ENCODE results near the gene DUSP8.

Gene DUSP8

DNA sequence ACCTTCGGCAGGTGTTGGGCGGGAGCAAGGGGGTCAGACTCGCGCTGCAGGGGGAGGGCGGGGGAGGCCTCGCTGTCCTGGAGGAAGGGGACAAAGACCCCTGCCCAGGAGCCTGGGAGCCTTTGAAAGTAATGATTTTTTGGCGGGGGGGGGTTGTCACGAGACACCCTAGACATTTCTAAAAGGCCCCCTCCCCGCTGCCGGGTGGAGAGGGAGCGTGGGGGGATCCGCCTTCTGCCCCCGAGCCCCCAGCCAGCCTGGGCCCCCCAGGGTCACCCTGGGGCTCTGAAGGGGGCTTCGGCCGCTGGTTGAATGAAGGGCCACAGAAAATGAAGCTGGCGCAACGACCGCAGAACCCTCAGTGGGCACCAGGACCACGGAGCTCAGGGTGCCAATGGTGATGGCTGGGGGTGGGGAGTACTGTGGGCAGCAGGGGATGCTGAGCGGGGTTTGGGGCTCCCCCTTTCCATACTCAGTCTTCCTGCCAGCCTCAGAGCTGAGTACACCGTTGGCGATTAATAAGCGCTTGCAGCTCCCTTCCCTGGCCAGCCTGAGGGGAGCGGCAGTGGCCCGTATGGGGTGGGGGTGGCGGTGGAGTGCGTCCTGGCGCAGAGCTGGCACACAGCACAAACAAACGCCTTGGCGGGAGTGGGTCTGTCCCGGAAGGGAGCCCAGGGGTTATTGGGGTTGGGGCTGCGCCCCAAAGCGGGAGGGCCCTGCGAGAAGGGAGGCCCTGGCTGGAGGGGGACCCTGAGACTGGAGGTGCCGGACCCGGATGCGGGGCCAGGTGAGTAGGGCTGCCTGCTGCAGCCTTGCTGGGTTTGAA is 1.2 kb upstream of the DUSP8 start:
- peak; percentile 17 for ATAC-seq
- TF ChIP-seq BACH2 (CRISPR knock-in tag; IDR thresholded peaks at IDR 0.05; ENCODE audit: borderline replicate concordance) (no peak), RARB (CRISPR knock-in tag; IDR thresholded peaks at IDR 0.05) (no peak), CSDC2 (CRISPR knock-in tag; IDR thresholded peaks at IDR 0.05) (no peak), TCF4 (CRISPR knock-in tag; IDR thresholded peaks at IDR 0.05; ENCODE audit: borderline replicate concordance) (no peak), ZC3H10 (CRISPR knock-in tag; IDR thresholded peaks at IDR 0.05) (no peak), ZNF8 (CRISPR knock-in tag; IDR thresholded peaks at IDR 0.05) (no peak), ZNF565 (CRISPR knock-in tag; conservative IDR thresholded peaks at IDR 0.05; ENCODE audit: low read depth) (no peak), OSR1 (CRISPR knock-in tag; IDR thresholded peaks at IDR 0.05) (no peak)
- TF ChIP-seq, protein P1, sequence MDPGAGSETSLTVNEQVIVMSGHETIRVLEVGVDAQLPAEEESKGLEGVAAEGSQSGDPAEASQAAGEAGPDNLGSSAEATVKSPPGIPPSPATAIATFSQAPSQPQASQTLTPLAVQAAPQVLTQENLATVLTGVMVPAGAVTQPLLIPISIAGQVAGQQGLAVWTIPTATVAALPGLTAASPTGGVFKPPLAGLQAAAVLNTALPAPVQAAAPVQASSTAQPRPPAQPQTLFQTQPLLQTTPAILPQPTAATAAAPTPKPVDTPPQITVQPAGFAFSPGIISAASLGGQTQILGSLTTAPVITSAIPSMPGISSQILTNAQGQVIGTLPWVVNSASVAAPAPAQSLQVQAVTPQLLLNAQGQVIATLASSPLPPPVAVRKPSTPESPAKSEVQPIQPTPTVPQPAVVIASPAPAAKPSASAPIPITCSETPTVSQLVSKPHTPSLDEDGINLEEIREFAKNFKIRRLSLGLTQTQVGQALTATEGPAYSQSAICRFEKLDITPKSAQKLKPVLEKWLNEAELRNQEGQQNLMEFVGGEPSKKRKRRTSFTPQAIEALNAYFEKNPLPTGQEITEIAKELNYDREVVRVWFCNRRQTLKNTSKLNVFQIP (CRISPR knock-in tag; IDR thresholded peaks at IDR 0.05; ENCODE audit: borderline replicate concordance, low read depth), result no peak
- TF ChIP-seq, protein P2, sequence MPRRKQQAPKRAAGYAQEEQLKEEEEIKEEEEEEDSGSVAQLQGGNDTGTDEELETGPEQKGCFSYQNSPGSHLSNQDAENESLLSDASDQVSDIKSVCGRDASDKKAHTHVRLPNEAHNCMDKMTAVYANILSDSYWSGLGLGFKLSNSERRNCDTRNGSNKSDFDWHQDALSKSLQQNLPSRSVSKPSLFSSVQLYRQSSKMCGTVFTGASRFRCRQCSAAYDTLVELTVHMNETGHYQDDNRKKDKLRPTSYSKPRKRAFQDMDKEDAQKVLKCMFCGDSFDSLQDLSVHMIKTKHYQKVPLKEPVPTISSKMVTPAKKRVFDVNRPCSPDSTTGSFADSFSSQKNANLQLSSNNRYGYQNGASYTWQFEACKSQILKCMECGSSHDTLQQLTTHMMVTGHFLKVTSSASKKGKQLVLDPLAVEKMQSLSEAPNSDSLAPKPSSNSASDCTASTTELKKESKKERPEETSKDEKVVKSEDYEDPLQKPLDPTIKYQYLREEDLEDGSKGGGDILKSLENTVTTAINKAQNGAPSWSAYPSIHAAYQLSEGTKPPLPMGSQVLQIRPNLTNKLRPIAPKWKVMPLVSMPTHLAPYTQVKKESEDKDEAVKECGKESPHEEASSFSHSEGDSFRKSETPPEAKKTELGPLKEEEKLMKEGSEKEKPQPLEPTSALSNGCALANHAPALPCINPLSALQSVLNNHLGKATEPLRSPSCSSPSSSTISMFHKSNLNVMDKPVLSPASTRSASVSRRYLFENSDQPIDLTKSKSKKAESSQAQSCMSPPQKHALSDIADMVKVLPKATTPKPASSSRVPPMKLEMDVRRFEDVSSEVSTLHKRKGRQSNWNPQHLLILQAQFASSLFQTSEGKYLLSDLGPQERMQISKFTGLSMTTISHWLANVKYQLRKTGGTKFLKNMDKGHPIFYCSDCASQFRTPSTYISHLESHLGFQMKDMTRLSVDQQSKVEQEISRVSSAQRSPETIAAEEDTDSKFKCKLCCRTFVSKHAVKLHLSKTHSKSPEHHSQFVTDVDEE (CRISPR knock-in tag; IDR thresholded peaks at IDR 0.05), result no peak
- TF ChIP-seq, protein P3, sequence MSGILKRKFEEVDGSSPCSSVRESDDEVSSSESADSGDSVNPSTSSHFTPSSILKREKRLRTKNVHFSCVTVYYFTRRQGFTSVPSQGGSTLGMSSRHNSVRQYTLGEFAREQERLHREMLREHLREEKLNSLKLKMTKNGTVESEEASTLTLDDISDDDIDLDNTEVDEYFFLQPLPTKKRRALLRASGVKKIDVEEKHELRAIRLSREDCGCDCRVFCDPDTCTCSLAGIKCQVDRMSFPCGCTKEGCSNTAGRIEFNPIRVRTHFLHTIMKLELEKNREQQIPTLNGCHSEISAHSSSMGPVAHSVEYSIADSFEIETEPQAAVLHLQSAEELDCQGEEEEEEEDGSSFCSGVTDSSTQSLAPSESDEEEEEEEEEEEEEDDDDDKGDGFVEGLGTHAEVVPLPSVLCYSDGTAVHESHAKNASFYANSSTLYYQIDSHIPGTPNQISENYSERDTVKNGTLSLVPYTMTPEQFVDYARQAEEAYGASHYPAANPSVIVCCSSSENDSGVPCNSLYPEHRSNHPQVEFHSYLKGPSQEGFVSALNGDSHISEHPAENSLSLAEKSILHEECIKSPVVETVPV (CRISPR knock-in tag; IDR thresholded peaks at IDR 0.05), result no peak
- TF ChIP-seq, protein P4, sequence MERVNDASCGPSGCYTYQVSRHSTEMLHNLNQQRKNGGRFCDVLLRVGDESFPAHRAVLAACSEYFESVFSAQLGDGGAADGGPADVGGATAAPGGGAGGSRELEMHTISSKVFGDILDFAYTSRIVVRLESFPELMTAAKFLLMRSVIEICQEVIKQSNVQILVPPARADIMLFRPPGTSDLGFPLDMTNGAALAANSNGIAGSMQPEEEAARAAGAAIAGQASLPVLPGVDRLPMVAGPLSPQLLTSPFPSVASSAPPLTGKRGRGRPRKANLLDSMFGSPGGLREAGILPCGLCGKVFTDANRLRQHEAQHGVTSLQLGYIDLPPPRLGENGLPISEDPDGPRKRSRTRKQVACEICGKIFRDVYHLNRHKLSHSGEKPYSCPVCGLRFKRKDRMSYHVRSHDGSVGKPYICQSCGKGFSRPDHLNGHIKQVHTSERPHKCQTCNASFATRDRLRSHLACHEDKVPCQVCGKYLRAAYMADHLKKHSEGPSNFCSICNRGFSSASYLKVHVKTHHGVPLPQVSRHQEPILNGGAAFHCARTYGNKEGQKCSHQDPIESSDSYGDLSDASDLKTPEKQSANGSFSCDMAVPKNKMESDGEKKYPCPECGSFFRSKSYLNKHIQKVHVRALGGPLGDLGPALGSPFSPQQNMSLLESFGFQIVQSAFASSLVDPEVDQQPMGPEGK (CRISPR knock-in tag; IDR thresholded peaks at IDR 0.05; ENCODE audit: borderline replicate concordance), result no peak
- TF ChIP-seq, protein P5, sequence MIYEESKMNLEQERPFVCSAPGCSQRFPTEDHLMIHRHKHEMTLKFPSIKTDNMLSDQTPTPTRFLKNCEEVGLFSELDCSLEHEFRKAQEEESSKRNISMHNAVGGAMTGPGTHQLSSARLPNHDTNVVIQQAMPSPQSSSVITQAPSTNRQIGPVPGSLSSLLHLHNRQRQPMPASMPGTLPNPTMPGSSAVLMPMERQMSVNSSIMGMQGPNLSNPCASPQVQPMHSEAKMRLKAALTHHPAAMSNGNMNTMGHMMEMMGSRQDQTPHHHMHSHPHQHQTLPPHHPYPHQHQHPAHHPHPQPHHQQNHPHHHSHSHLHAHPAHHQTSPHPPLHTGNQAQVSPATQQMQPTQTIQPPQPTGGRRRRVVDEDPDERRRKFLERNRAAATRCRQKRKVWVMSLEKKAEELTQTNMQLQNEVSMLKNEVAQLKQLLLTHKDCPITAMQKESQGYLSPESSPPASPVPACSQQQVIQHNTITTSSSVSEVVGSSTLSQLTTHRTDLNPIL (CRISPR knock-in tag; IDR thresholded peaks at IDR 0.05; ENCODE audit: low read depth), result no peak

GRCh38 chr11:1571760-1572196 is 293 bp downstream of the DUSP8 start:
- no peak for ATAC-seq

GRCh38 chr11:1570896-1571759 is 943 bp downstream of the DUSP8 start:
- no peak for ATAC-seq
- TF ChIP-seq, protein P3 (CRISPR knock-in tag; IDR thresholded peaks at IDR 0.05), result no peak
- TF ChIP-seq RARB (CRISPR knock-in tag; IDR thresholded peaks at IDR 0.05), result no peak
- TF ChIP-seq, protein P2 (CRISPR knock-in tag; IDR thresholded peaks at IDR 0.05), result no peak
- TF ChIP-seq CSDC2 (CRISPR knock-in tag; IDR thresholded peaks at IDR 0.05), result no peak
- TF ChIP-seq ZFP3 (CRISPR knock-in tag; IDR thresholded peaks at IDR 0.05), result no peak
- no peak for TF ChIP-seq GLIS3 (CRISPR knock-in tag; IDR thresholded peaks at IDR 0.05)
- TF ChIP-seq ISL1 (CRISPR knock-in tag; IDR thresholded peaks at IDR 0.05), result no peak

More at GRCh38 chr11:1571760-1572196, 293 bp downstream of the DUSP8 start:
- TF ChIP-seq ESRRG (CRISPR knock-in tag; IDR thresholded peaks at IDR 0.05), result no peak
- TF ChIP-seq ARNTL (CRISPR knock-in tag; IDR thresholded peaks at IDR 0.05; ENCODE audit: borderline replicate concordance, low read depth), result no peak
- TF ChIP-seq TCF4 (CRISPR knock-in tag; IDR thresholded peaks at IDR 0.05; ENCODE audit: borderline replicate concordance), result no peak
- TF ChIP-seq BACH2 (CRISPR knock-in tag; IDR thresholded peaks at IDR 0.05; ENCODE audit: borderline replicate concordance), result no peak

Measured in SK-N-SH treated with all-trans-retinoic acid at 6 μM for 48 hours (cell line).